ENCODE data around the gene ZSCAN20. TPM values are rescaled to one million over a fixed set of nuclear protein-coding genes. Genes with fewer than 3 reads are reported as not detected.

ZSCAN20 gene
- total and polyA plus RNA-seq, 9 of the 15 experiments (the other 6 are each of a cell fraction or from before 2014, with no cell fraction given), result 0.36 to 3.3 (median 2.0) TPM

DNA sequence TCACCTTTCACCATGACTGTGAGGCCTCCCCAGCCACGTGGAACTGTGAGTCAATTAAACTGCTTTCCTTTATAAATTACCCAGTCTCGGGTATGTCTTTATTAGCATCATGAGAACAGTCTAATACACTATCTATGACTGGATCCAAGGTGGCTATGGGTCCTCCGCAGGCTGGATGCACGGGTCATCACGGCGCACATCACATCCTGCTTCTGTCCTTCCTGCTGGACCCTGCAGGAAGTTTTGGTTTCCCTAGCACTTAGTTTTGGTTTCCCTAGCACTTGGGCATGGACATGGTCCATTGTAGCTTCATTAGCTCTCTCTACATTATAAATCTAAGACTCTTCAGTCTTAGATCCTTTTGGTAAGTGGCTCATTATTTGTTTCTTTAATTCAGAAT lies 27.3 kb upstream of the ZSCAN20 start:
- H3K9ac ChIP-seq (ENCODE audit: insufficient read depth in 1 of 2, low read depth in 2 of 2, low read length in 2 of 2), result no peak overlapping the region
- H3K27ac ChIP-seq (ENCODE audit: extremely low read depth, low read depth, low read length), result no peak overlapping the region
- H3K9me1 ChIP-seq (ENCODE audit: control insufficient read depth, insufficient read depth, low read length), result no peaks in the 10 kb centered on the region
- H3K36me3 ChIP-seq (ENCODE audit: control insufficient read depth, insufficient read depth, low read length), result no peaks in the 10 kb centered on the region
- H3K4me1 ChIP-seq (replicated peaks in 1 of 2; ENCODE audit: control insufficient read depth in 2 of 2, insufficient read depth in 2 of 2, low read length in 2 of 2), result no peaks in the 10 kb centered on the region
- H3K4me3 ChIP-seq, result no peak overlapping the region
- POLR2A ChIA-PET, result interaction anchor here (1.0 to 1.4 kb wide), 2 partner anchors 12 to 15 kb away, joined by 4 to 5 read pairs; no protein-coding TSS in a partner anchor
- intact Hi-C loops (cut with micrococcal nuclease), result no loop called here
- no peaks in the 10 kb centered on the region for H3K9me3 ChIP-seq (replicated peaks; ENCODE audit: control insufficient read depth, insufficient read depth, low read depth, low read length)
- ATAC-seq (no peak), FAIRE-seq (no peak), DNase-seq (ENCODE audit: extremely low read depth in 1 of 4, low spot score in 3 of 4) (no peak)
- in situ Hi-C loops (cut with MboI), result no loop called here
- H4K20me1 ChIP-seq (replicated peaks; ENCODE audit: control insufficient read depth, insufficient read depth, low read length), result no peaks in the 10 kb centered on the region
- CTCF ChIA-PET (ENCODE audit: low intra/inter-chr PET ratio), result no interaction called here
- no peaks in the 10 kb centered on the region for H3K79me2 ChIP-seq (ENCODE audit: control insufficient read depth, insufficient read depth, low read length)
- no peak overlapping the region for H3K4me2 ChIP-seq (ENCODE audit: insufficient read depth, low read length)
- no TSS peak for BruUV-seq (replicated peaks)
- 3% methylated on average over 6 of the region's 6 CpGs for WGBS (ENCODE audit: insufficient coverage, low coverage, missing lambda C conversion rate)
- H3K27me3 ChIP-seq (ENCODE audit: control insufficient read depth in 2 of 2, insufficient read depth in 2 of 2, low read length in 2 of 2), result peaks cover 14 to 39% of the 10 kb centered on the region in 2 experiments
- H2AFZ ChIP-seq (ENCODE audit: low read depth, low read length), result no peak overlapping the region
- TF ChIP-seq PRMT5 (CRISPR knock-in tag; IDR thresholded peaks at IDR 0.05), result no peak
- no peak for TF ChIP-seq KAT2B (IDR thresholded peaks at IDR 0.05; ENCODE audit: low read depth, low read length)
- TF ChIP-seq, protein P1, sequence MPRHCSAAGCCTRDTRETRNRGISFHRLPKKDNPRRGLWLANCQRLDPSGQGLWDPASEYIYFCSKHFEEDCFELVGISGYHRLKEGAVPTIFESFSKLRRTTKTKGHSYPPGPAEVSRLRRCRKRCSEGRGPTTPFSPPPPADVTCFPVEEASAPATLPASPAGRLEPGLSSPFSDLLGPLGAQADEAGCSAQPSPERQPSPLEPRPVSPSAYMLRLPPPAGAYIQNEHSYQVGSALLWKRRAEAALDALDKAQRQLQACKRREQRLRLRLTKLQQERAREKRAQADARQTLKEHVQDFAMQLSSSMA (CRISPR knock-in tag; IDR thresholded peaks at IDR 0.05), result no peak
- TF ChIP-seq MEIS2 (IDR thresholded peaks at IDR 0.05; ENCODE audit: partially characterized antibody), result no peak
- TF ChIP-seq TEAD1 (CRISPR knock-in tag; IDR thresholded peaks at IDR 0.05), result no peak
- TF ChIP-seq MYBL2 (IDR thresholded peaks at IDR 0.05; ENCODE audit: low read depth), result no peak
- TF ChIP-seq MYBL2 (CRISPR knock-in tag; IDR thresholded peaks at IDR 0.05; ENCODE audit: borderline replicate concordance), result no peak
- no peak for TF ChIP-seq ZNF76 (CRISPR knock-in tag; IDR thresholded peaks at IDR 0.05; ENCODE audit: borderline replicate concordance)
- no peak for TF ChIP-seq E2F3 (CRISPR knock-in tag; IDR thresholded peaks at IDR 0.05)
- TF ChIP-seq, protein P2, sequence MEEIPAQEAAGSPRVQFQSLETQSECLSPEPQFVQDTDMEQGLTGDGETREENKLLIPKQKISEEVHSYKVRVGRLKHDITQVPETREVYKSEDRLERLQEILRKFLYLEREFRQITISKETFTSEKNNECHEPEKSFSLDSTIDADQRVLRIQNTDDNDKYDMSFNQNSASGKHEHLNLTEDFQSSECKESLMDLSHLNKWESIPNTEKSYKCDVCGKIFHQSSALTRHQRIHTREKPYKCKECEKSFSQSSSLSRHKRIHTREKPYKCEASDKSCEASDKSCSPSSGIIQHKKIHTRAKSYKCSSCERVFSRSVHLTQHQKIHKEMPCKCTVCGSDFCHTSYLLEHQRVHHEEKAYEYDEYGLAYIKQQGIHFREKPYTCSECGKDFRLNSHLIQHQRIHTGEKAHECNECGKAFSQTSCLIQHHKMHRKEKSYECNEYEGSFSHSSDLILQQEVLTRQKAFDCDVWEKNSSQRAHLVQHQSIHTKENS (CRISPR knock-in tag; IDR thresholded peaks at IDR 0.05), result no peak
- TF ChIP-seq JUNB (CRISPR knock-in tag; conservative IDR thresholded peaks at IDR 0.05), result no peak
- no peak for TF ChIP-seq POLR2AphosphoS5 (IDR thresholded peaks at IDR 0.05; ENCODE audit: control insufficient read depth, insufficient read depth, low read depth, low read length)
- no peak for TF ChIP-seq FIP1L1 (IDR thresholded peaks at IDR 0.05; ENCODE audit: low read depth, low read length, poor library complexity, severe bottlenecking)
- TF ChIP-seq OTX1 (CRISPR knock-in tag; IDR thresholded peaks at IDR 0.05), result no peak
- TF ChIP-seq, protein P3, sequence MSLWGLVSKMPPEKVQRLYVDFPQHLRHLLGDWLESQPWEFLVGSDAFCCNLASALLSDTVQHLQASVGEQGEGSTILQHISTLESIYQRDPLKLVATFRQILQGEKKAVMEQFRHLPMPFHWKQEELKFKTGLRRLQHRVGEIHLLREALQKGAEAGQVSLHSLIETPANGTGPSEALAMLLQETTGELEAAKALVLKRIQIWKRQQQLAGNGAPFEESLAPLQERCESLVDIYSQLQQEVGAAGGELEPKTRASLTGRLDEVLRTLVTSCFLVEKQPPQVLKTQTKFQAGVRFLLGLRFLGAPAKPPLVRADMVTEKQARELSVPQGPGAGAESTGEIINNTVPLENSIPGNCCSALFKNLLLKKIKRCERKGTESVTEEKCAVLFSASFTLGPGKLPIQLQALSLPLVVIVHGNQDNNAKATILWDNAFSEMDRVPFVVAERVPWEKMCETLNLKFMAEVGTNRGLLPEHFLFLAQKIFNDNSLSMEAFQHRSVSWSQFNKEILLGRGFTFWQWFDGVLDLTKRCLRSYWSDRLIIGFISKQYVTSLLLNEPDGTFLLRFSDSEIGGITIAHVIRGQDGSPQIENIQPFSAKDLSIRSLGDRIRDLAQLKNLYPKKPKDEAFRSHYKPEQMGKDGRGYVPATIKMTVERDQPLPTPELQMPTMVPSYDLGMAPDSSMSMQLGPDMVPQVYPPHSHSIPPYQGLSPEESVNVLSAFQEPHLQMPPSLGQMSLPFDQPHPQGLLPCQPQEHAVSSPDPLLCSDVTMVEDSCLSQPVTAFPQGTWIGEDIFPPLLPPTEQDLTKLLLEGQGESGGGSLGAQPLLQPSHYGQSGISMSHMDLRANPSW (CRISPR knock-in tag; IDR thresholded peaks at IDR 0.05), result no peak
- TF ChIP-seq, protein P4, sequence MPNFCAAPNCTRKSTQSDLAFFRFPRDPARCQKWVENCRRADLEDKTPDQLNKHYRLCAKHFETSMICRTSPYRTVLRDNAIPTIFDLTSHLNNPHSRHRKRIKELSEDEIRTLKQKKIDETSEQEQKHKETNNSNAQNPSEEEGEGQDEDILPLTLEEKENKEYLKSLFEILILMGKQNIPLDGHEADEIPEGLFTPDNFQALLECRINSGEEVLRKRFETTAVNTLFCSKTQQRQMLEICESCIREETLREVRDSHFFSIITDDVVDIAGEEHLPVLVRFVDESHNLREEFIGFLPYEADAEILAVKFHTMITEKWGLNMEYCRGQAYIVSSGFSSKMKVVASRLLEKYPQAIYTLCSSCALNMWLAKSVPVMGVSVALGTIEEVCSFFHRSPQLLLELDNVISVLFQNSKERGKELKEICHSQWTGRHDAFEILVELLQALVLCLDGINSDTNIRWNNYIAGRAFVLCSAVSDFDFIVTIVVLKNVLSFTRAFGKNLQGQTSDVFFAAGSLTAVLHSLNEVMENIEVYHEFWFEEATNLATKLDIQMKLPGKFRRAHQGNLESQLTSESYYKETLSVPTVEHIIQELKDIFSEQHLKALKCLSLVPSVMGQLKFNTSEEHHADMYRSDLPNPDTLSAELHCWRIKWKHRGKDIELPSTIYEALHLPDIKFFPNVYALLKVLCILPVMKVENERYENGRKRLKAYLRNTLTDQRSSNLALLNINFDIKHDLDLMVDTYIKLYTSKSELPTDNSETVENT (CRISPR knock-in tag; IDR thresholded peaks at IDR 0.05), result no peak
- no peak for TF ChIP-seq ZNF696 (CRISPR knock-in tag; conservative IDR thresholded peaks at IDR 0.05)
- TF ChIP-seq GATAD2A (IDR thresholded peaks at IDR 0.05), result no peak

All from K562 (cell line).